Gastrocnemius medialis (tissue), 4 donors: ENCODE measurements around the gene TSPAN16. TPM values are rescaled to one million over a fixed set of nuclear protein-coding genes. Genes with fewer than 3 reads are reported as not detected.

Source experiments
- ATAC-seq, 2 donors: fragments of 150-250 bp; one replicate each; pipeline ENCODE4 v1.9.1; 2016
- DNase-seq, 2 donors: peaks; one replicate each; pipeline ENCODE4 v3.0.0-alpha.2; 2019
- H3K27ac ChIP-seq, 4 donors: fragments of 200-600 bp; sonication (generic); 1 replicate in 1 of 4; 2 replicates in 3 of 4; pipeline ENCODE4 v1.5.1; 2016 to 2018; ENCODE audit warnings: mild to moderate bottlenecking in 2 of 4, moderate library complexity in 1 of 4
- H3K27me3 ChIP-seq, 3 donors: fragments of 200-600 bp; sonication (generic) in 2 of 3; 1 replicate in 1 of 3; 2 replicates in 2 of 3; pipeline versions ENCODE4 v1.5.1 to v1.6.0; 2016 to 2019; ENCODE audit warnings: mild to moderate bottlenecking in 1 of 3, moderate library complexity in 1 of 3
- H3K36me3 ChIP-seq, 2 donors: fragments of 200-600 bp; sonication (generic) in 1 of 2; one replicate each; pipeline ENCODE4 v1.5.1; 2017 to 2018
- H3K4me1 ChIP-seq, 2 donors: fragments of 200-600 bp; sonication (generic) in 1 of 2; one replicate each; pipeline ENCODE4 v1.5.1; 2016 to 2017; ENCODE audit warnings: mild to moderate bottlenecking in 2 of 2
- H3K4me3 ChIP-seq, 4 donors: fragments of 200-600 bp; sonication (generic) in 3 of 4; 1 replicate in 1 of 4; 2 replicates in 3 of 4; pipeline ENCODE4 v1.5.1; 2016 to 2019; ENCODE audit warnings: mild to moderate bottlenecking in 2 of 4
- H3K9me3 ChIP-seq, 3 donors: fragments of 200-600 bp; sonication (generic) in 2 of 3; 1 replicate in 1 of 3; 2 replicates in 2 of 3; pipeline ENCODE4 v1.5.1; 2016 to 2019
- CTCF ChIP-seq, 5 experiments: fragments of 450-650 bp in 3 of 5; fragments of 200-600 bp in 2 of 5; sonication (generic) in 2 of 5; IDR thresholded peaks in 4 of 5; conservative IDR thresholded peaks in 1 of 5; 1 replicate in 4 of 5; 2 replicates in 1 of 5; pipeline ENCODE4 v1.5.1; 2016 to 2019; ENCODE audit warnings: antibody characterized with exemption in 5 of 5, mild to moderate bottlenecking in 3 of 5, moderate library complexity in 3 of 5
- POLR2A ChIP-seq, 2 donors: fragments of 450-650 bp; IDR thresholded peaks; one replicate each; pipeline ENCODE4 v1.6.1; 2017; ENCODE audit warnings: antibody characterized with exemption in 2 of 2, mild to moderate bottlenecking in 2 of 2, moderate library complexity in 2 of 2
- in situ Hi-C, 4 donors: fragments of 200-750 bp; cut with MboI; loops; one replicate each; pipeline versions ENCODE4 v1.15.0 to v1.8.0; 2017; ENCODE audit warnings: low sequenced_read_pairs in 4 of 4
- intact Hi-C: fragments of 100-400 bp; cut with DNase I; formaldehyde crosslinking; loops from one replicate; pipeline ENCODE4 v1.15.1; 2023; ENCODE audit warnings: low total_unique reads
- total RNA-seq, 4 donors: library from RNA; depleted of rRNA; stranded (reverse); fragments of >200 nt; gene quantifications; one replicate each; pipeline versions ENCODE4 v1.1.0 to v1.2.3, GENCODE V29; 2016

Gene TSPAN16
- total RNA-seq, 4 donors from 2014 or later, result not detected

GRCh38 chr19:11279505-11280236 is 16.3 kb upstream of the TSPAN16 start:
- Histone ChIP-seq H3K36me3 (no peaks in the 10 kb centered on the region), H3K27ac (peak overlapping the region in 1 of 4 donors; percentile 8), H3K9me3 (no peaks in the 10 kb centered on the region), H3K27me3 (no peaks in the 10 kb centered on the region), H3K4me1 (no peaks in the 10 kb centered on the region), H3K4me3 (no peak overlapping the region)
- DNase-seq (no peak), ATAC-seq (no peak)
- TF ChIP-seq POLR2A (IDR thresholded peaks at IDR 0.05) (no peak), CTCF (IDR thresholded peaks at IDR 0.05 in 4 of 5, conservative IDR thresholded peaks at IDR 0.05 in 1 of 5) (no peak)
- intact Hi-C loops (no loop called here), in situ Hi-C loops (no loop called here)

GRCh38 chr19:11281356-11282049 is 14.5 kb upstream of the TSPAN16 start:
- Histone ChIP-seq H3K9me3 (no peaks in the 10 kb centered on the region), H3K27ac (no peak overlapping the region), H3K36me3 (no peaks in the 10 kb centered on the region), H3K27me3 (no peaks in the 10 kb centered on the region), H3K4me1 (no peaks in the 10 kb centered on the region), H3K4me3 (no peak overlapping the region)
- ATAC-seq (no peak), DNase-seq (no peak)
- no peak for TF ChIP-seq CTCF (IDR thresholded peaks at IDR 0.05 in 4 of 5, conservative IDR thresholded peaks at IDR 0.05 in 1 of 5)
- no peak for TF ChIP-seq POLR2A (IDR thresholded peaks at IDR 0.05)
- intact Hi-C loops (no loop called here), in situ Hi-C loops (no loop called here)

- no peak for TF ChIP-seq POLR2A (IDR thresholded peaks at IDR 0.05)
- TF ChIP-seq CTCF (IDR thresholded peaks at IDR 0.05 in 4 of 5, conservative IDR thresholded peaks at IDR 0.05 in 1 of 5), result no peak
- H3K36me3 ChIP-seq, result no peaks in the 10 kb centered on the region
- no peaks in the 10 kb centered on the region for H3K9me3 ChIP-seq
- no peak overlapping the region for H3K27ac ChIP-seq
- no peak overlapping the region for H3K4me3 ChIP-seq
- ATAC-seq (no peak), DNase-seq (no peak)
- H3K4me1 ChIP-seq, result no peaks in the 10 kb centered on the region
- no peaks in the 10 kb centered on the region for H3K27me3 ChIP-seq
- in situ Hi-C loops, result no loop called here
- intact Hi-C loops, result no loop called here
These were observed 11.4 kb upstream of the TSPAN16 start for GRCh38 chr19:11284515-11284914.

GRCh38 chr19:11286312-11286974 is 9.5 kb upstream of the TSPAN16 start:
- no peaks in the 10 kb centered on the region for H3K36me3 ChIP-seq
- no peaks in the 10 kb centered on the region for H3K9me3 ChIP-seq
- no peaks in the 10 kb centered on the region for H3K4me1 ChIP-seq
- DNase-seq, result no peak
- intact Hi-C loops, result no loop called here
- ATAC-seq, result no peak
- in situ Hi-C loops, result no loop called here
- H3K27ac ChIP-seq, result peak overlapping the region in 3 of 4 donors; percentile 41 to 55 (median 50)
- H3K27me3 ChIP-seq, result no peaks in the 10 kb centered on the region
- H3K4me3 ChIP-seq, result no peak overlapping the region
- TF ChIP-seq CTCF (IDR thresholded peaks at IDR 0.05 in 4 of 5, conservative IDR thresholded peaks at IDR 0.05 in 1 of 5) (peak in 3 of 5 experiments; percentile 6 to 13 (median 10)), POLR2A (IDR thresholded peaks at IDR 0.05) (no peak)
